Epithelial cell of proximal tubule (primary cell): ENCODE measurements around the gene ESPNL. TPM values are rescaled to one million over a fixed set of nuclear protein-coding genes. Genes with fewer than 3 reads are reported as not detected.

Experiments
- DNase-seq: peaks from one replicate; pipeline ENCODE4 v3.0.0-alpha.2; 2011; ENCODE audit warnings: low read depth
- H3K4me3 ChIP-seq: 2 replicates; pipeline ENCODE4 v1.5.1; 2011; ENCODE audit warnings: low read depth, mild to moderate bottlenecking, low read length
- total RNA-seq: library from RNA; depleted of rRNA; stranded (reverse); fragments of >200 nt; gene quantifications from 2 replicates; pipeline ENCODE4 v1.2.3, GENCODE V29; 2015
- TF ChIP-seq, protein P1 (sequence below): conservative IDR thresholded peaks from 2 replicates; pipeline ENCODE4 v1.5.1; 2012; ENCODE audit warnings: low read depth, mild to moderate bottlenecking, low read length

ESPNL gene
- total RNA-seq, 1 donor from 2014 or later, result 2.7 TPM

DNA sequence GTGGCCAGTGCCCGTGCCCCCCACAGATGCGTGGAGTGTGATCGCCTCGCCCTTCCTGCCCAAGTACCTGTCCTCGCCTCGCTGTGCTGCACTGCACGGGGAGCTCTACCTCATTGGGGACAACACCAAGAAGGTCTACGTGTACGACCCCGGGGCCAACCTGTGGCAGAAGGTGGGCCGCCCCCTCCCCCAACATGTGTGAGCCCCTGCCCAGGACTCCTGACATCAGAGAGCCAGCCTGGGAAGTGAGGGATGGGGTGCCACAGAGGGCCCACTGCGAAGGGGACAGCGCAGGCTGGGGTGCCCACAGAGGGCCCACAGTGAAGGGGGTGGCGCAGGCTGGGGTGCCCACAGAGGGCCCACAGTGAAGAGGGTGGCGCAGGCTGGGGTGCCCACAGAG is 48.8 kb downstream of the ESPNL start:
- no peak for DNase-seq
- TF ChIP-seq, protein P1, sequence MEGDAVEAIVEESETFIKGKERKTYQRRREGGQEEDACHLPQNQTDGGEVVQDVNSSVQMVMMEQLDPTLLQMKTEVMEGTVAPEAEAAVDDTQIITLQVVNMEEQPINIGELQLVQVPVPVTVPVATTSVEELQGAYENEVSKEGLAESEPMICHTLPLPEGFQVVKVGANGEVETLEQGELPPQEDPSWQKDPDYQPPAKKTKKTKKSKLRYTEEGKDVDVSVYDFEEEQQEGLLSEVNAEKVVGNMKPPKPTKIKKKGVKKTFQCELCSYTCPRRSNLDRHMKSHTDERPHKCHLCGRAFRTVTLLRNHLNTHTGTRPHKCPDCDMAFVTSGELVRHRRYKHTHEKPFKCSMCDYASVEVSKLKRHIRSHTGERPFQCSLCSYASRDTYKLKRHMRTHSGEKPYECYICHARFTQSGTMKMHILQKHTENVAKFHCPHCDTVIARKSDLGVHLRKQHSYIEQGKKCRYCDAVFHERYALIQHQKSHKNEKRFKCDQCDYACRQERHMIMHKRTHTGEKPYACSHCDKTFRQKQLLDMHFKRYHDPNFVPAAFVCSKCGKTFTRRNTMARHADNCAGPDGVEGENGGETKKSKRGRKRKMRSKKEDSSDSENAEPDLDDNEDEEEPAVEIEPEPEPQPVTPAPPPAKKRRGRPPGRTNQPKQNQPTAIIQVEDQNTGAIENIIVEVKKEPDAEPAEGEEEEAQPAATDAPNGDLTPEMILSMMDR, result no peak
- H3K4me3 ChIP-seq, result no peak overlapping the region

DNA sequence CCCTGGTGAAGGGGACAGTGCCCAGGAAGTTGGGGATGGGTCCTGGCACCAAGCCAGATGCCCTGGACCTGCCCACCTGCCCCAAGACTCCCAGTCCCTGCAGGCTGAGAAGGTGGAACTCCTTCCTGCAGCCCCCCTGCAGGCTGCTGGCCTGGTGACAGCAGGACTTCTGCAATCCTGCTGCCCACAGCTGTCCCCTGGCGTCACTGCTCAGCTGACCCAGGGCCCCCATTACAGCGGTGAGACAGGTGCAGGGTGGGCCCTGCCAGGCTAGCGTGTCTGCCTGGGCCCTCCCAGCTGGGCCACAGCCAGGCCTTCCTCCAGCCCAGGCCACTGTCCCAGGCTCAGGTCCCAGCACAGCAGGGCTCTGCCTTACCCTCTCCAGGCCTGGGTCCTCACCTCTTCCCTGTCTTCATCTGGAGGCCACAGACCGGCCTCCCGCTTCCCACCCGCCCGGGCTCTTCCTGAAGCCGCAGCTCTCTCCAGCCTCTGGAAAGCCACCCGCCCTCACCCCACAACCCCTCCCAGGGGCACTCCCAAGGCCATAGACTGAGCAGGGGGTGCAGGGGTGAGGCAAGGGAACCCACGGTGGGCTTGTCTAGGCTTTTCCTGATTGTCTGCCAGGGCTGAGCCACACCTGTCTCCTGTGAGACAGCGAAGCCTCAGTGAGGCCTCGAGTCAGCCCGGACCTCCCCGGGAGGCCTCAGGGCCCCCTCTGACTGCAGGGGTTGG is 49.9 kb downstream of the ESPNL start:
- TF ChIP-seq, protein P1, result no peak
- no peak overlapping the region for H3K4me3 ChIP-seq
- DNase-seq, result no peak

DNA sequence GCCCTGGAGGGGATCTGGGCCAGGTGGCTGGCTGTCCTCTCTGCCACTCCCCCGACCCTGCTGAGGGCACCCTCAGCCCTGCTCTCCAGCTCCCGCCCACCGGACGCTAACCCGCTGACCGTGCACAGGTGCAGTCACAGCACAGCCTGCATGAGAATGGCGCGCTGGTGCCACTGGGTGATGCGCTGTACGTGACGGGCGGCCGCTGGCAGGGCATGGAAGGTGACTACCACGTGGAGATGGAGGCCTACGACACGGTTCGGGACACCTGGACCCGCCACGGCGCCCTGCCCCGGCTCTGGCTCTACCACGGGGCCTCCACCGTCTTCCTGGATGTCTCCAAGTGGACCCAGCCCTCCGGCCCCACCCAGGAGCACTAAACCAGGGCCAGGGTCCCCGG is 50.5 kb downstream of the ESPNL start:
- TF ChIP-seq, protein P1, result no peak
- H3K4me3 ChIP-seq, result no peak overlapping the region
- no peak for DNase-seq

DNA sequence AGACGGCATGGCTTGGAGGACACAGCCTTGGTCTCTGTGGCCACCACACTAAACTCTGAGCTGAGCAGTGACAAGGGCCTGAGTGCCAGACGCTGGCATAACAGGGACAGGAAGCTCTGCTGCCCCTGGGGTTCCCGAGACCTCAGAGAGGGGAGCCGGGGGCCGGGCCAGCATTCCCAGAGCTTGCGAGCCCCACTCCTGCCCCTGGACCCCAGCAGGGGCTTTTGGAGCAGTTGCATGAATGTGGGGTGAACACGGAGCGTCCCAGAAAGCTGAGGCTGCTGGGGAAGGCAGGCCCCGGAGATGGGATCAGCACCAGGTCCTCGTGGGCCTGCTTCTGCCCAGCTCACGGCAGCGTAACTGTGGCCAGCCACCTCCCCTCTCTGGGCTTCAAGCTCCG is 51.1 kb downstream of the ESPNL start:
- TF ChIP-seq, protein P1, result no peak
- no peak for DNase-seq
- no peak overlapping the region for H3K4me3 ChIP-seq

DNA sequence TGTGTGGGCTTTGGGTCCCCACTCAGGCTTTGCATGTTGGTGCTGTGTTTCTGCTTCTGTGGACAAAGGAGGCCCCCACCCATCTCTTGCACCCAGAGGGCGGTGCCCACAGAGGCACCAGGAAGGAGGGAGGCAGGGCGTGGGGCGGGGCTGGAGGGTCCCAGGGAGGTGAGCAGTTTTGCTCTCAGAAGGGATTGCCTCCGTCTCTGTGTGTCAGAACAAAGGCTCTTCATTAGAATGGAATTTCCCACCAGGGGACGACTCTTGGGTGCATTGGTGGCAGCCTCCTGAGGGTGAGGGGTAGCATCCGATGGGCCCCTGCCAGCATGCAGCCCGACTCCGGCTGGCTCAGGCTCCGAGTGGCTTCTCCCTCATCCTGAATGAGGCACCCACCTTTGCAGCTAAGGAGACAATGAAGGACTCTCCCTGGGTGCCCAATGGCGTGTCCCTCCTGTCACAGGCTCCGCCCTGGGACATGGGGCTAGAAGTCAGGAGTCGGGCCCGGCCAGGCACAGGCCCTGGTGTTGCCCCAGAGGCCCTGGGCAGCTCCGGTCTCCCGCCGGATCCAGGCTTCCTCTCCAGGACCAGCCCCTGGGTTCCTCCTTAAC is 51.6 kb downstream of the ESPNL start:
- DNase-seq, result no peak
- no peak overlapping the region for H3K4me3 ChIP-seq
- TF ChIP-seq, protein P1, result no peak

DNA sequence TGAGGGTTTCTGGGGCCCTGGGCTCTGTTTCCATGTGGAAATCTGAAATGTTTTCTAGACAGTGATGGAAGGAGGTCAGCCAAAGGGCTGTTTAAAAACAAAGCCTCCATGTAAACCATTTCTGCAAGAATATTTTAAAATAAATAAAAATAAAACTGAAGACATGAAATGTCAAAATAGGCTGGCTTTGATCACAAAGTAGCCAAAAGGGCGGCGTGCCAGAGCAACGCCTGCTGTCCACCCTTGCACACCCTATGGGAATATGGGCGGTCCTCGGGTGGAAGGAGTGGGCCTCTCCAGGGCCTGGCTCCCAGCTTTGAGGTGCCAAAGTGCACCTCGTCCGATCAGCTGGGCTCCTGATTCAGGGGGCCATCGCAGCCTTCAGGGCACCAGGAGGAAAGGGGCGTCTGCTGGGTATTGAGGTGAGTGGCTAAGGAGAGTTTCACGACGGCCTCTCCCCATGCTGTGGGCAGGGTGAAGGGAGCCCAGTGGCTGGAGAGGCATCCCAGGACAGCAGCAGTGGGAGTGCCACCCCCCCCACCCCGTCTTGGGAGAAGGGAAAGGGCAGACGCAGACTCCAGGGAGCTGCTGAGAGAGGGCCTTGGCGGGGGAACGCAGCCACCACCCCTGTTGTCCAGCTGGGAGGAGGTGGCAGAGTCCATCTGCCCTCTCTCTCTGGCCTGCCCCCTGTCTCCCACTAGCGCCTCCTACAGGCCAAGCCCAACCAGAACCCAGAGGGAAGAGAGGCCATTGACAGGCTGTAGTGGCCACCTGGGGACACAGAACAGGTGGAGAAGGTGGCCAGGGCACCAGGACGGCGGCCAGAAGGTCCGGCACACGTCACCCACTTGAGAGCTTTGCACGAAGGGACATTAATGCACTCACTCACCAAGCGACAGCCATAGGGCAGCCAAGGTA is 52.9 kb downstream of the ESPNL start:
- TF ChIP-seq, protein P1, result peak; percentile 43
- no peak overlapping the region for H3K4me3 ChIP-seq
- no peak for DNase-seq
